GM21423 (cell line): ENCODE measurements around the gene CTNND2.
A peak's percentile ranks its signal among the peaks of the same experiment; 100 is the strongest.
"Not testable (repeated sequence)": the region's sequence is repeated elsewhere in the genome, so short reads cannot be mapped to it uniquely, and the experiment has no call there.

ENCODE experiments used
- ATAC-seq: cut with Tn5 transposase; IDR thresholded peaks from one replicate; pipeline ENCODE4 v1.9.1; 2021; ENCODE audit warnings: mild to moderate bottlenecking, moderate library complexity; ENCODE audit not compliant: unreplicated experiment

Gene CTNND2

DNA sequence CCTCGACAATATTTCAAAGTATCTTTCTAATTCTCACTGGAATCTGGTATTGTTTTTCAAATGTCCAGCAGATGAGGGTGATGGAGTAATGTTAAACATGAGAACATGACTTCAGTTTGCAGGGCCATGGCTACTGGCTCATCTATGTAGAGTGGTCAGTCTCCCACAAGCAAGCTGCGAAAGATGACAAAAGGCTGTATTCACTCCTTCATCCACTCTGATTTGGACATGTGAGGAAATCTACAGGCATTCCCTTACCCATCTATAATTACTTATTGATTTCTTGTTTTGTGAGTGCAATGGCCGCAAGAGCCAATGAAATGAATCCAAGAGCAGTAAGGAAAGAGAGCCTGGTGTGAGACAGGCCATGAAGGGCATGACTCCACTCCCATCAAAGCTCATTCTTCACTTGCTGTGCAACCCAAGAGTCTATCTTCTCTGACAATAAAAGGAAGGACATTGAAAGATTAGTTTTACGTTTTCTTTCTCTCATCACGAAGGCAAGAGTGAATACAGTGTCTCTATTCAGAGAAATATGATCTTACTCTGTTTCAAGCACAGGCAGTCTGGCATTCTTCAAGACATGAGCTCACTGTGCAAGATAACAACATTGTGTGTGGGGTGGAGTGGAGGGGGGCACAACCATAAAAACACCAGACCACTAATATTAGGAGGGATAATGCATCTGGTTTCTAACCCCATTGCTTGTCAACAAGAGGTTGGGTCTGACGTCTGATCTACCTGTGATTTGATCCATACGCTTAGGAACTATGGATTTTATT is 893.6 kb downstream of the CTNND2 start:
- no peak for ATAC-seq

DNA sequence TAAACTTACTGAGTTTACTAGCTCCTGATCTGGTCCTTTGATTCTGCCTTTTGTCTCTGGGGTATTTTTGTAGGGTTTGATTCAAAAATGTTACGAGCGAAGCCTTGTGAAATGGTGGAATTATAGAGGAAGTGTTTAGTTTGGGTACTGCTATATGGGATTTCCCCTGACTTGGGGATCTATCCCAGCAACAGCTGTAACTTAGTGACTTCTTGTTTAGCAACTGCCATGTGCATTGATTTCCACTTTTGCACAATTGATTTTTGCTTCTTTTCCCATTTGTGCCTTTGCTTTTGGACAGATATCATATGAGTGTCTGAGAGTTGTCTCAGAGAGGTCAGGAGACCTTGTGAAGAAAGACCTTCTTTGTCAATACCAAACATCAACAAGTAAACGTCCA is 894.7 kb downstream of the CTNND2 start:
- no peak for ATAC-seq

DNA sequence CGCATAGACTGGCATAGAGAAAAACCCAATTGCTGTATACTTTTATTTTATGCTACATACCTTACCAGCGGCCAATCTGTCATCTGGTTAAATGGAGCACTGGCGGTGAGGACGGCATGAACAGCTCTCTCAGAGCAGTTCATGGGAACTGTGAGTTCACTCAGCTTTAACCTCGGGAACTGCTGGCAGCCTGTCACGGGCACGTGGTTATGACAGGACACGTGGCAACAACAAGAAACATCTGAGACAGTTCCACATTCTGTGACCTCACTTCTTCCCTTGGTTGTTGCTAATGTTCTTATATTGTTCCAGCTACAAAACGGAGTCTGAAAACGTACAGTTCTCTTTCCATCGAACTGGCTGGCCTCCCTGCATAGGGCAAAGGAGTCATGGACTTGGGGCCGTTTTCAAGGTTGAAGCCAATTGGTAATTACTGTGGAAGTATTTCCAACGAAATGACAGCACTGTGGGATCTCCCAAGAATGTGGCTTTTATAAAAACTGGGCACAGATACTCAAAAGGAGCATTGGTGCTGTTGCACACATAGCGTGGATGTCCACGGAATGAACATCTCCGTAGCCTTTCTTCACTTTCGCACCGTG is 896.9 kb downstream of the CTNND2 start:
- ATAC-seq, result no peak

DNA sequence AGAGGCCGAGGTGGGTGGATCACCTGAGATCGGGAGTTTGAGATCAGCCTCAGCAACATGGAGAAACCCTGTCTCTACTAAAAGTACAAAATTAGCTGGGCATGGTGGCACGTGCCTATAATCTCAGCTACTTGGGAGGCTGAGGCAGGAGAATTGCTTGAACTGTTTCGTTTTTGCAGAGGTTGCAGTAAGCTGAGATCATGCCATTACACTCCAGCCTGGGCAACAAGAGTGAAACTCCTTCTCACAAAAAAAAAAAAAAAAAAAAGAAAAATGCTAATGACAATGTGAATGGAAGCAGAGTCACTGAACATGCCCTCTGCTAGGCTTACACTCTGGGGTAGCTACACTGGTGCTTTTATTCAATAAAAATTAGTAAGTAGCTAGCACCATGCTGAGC is 899.7 kb downstream of the CTNND2 start:
- not testable (repeated sequence) for ATAC-seq

DNA sequence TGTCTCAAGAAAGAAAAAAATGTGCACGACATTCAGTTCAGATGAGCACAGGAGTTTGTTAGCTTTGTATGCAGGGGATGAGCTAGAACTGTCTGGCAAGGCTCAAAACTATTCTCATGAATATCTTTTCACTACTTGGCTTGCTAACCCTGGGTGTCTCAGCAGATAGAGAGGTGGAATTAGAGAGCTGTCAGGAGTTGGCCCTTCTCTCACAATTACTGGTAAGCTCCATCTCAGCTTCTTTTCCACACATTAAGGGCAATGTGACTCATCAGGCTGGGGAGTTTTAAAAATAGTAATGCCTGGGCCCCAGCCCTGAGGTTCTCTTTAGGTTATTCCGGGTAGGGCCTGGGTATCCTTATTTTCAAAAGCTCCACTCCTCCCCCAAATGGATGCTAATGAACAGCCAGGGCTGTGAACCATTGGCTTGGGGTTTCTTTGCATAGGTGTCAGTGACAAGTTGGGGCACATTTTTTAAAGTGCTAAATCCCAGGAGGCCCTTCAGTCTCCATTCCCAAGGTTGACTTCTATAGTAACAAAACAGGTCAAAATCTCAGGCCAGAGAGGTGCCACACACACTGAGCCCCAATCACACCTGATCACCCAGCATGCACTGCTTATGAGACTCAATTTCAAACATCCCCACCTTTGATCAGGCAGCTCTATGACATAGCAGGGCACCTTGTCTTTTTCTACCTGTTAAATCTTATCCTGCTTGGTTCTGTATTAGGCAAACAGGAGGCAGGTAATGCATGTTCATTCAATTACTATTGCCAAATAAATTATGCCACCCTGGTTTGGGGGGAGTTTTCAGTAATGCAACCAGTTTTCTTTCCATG is 903.5 kb downstream of the CTNND2 start:
- ATAC-seq, result no peak

DNA sequence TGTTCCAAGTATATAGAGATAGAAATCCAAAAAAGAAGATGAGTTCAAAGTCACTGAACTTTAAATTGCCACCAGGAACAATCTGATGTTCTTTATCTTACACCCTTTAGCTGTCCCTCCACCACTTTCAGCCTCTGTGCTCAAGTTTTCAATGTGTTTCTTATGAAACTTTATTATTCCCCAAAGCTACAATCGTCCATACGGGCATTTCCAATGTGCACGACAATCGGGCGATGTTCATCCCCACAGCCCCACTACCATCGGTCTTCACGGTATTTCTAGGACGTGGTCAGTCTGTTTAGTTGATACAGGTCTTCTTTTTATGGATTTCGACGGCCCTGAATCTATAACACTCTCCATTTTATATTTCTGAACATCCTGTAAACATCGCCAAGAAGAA is 904.5 kb downstream of the CTNND2 start:
- no peak for ATAC-seq

GRCh38 chr5:10995891-10996290 is 908.4 kb downstream of the CTNND2 start:
- ATAC-seq, result no peak

- ATAC-seq, result no peak
Measured at GRCh38 chr5:10994091-10994986, 909.9 kb downstream of the CTNND2 start.

DNA sequence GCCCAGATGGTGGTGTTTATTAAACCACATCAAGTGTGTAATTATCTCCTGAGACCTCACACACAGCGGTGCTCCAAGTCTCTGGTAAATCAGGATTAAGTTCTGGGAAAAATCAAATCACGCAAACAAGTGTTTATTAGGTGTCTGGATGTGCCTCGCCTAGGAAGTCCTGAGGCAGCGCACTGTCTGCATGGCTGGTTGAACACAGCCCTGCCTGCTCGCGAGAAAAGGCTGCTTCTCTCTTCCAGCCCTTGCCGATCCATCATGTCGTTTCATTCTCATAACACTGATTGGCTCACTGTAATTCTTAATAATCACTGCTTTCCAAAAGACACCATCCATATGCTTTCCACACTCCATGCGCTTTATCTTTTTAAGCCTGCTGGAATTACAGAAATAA is 913.6 kb downstream of the CTNND2 start:
- no peak for ATAC-seq

DNA sequence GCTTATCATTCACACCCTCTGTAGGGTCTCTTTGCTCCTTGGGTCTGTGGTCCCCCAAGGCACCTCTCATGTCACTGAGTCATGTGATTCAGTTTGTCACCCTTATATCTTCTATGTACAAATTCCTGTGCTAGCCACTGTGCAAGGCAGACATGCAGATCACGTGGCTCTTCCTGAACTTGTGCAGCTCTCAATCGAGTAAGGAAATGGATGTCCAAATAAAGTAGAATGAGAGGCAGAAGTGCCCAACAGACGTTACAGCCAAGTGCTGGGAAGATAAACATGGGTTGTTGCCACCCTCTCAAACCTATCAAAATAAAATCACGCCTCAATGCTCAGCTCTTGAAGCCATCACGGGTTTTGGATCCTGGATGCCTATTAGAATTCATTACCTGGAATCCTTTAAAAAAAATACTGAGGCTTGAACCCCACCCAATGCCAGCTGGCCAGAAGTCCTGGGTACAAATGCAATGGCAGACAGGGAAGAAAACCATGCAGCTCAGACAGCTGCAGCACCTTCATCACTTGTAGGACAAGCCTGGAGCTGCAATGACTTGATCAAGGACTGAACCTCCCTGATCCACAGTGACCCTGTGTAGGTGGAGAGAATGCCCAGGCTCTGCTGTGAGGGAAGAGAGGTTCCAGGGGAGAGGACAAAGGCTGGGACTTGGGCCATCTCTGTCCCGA is 914.5 kb downstream of the CTNND2 start:
- no peak for ATAC-seq

- ATAC-seq, result no peak
Measured at GRCh38 chr5:10988622-10989021, 915.6 kb downstream of the CTNND2 start.

DNA sequence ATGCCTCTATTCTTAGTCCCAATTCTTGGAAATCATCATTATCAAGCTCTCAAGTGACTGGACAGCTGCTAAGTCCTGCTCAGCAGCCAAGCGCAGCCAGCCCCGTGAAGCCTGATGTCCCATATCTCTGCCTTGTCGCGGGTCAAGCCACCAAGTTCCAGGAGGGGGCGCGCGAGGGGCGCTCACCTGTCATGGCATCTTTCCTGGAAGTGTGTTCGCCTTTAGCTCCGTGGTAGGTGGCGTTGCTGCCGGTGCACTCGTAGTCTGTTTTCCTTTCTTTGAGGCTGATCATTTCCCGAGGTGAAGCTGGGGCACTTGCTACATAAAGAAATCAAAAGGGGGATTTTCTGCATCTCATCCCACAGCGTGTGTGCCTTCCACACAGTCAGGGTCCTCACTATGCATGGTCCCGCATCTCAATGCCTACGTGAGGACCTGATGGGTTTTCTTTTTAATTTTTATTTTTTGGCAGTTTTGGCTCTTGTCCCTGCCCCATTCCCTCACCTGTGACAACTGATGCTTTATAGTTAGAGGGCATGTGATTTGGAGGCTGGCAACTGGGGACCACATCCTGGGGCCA is 916.2 kb downstream of the CTNND2 start:
- peak; percentile 83 for ATAC-seq

- ATAC-seq, result no peak
Measured at GRCh38 chr5:10987276-10987924, 916.8 kb downstream of the CTNND2 start.

- ATAC-seq, result peak; percentile 42
Measured at GRCh38 chr5:10985721-10986110, 918.5 kb downstream of the CTNND2 start.

GRCh38 chr5:10985091-10985720 is 919.0 kb downstream of the CTNND2 start:
- ATAC-seq, result no peak

GRCh38 chr5:10984021-10984715 is 920.1 kb downstream of the CTNND2 start:
- ATAC-seq, result no peak

- ATAC-seq, result no peak
Measured at GRCh38 chr5:10982626-10983025, 921.6 kb downstream of the CTNND2 start.

DNA sequence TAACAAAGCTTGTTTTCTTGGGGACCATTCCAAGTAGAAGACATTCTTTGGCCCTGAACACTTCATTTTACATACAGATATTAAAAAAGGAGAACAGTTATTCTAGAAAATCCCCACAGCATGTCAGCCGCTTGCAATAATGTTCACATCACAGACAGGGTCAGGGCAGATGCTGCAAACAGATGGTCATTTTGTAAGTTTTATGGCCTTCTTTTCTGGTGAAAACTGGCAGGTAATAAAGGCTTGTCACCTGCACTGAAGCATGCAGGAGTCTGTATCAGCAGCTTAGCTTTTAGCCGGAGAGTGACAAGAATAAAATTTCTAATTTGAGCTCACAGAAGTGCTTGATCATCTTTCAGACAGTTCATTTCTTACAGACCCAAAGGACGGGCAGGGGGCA is 922.3 kb downstream of the CTNND2 start:
- no peak for ATAC-seq
